Hepatic stellate cell (primary cell): ENCODE measurements around the gene FBXO15.

Experiments used
- DNase-seq: peaks from one replicate; pipeline ENCODE4 v3.0.0; 2011; ENCODE audit warnings: low spot score

FBXO15 gene

GRCh38 chr18:74147779-74148542 lies at the start of gene FBXO15, which contains the start of gene TIMM21:
Gene FBXO15 (minus strand): TSS chr18:74147834. CDS start chr18:74147785, 49 bp downstream.
Gene TIMM21 (plus strand): TSS chr18:74148523. CDS start chr18:74148809, 286 bp downstream.
- peak; percentile 92 for DNase-seq

GRCh38 chr18:74196220-74197119 lies 48.8 kb upstream of the FBXO15 start:
- DNase-seq, result peak; percentile 79

- DNase-seq, result no peak
Measured at GRCh38 chr18:74194691-74195090, 47.1 kb upstream of the FBXO15 start.

GRCh38 chr18:74191577-74191976 lies 43.9 kb upstream of the FBXO15 start:
- DNase-seq, result no peak

GRCh38 chr18:74190086-74190485 lies 42.5 kb upstream of the FBXO15 start:
- DNase-seq, result no peak

- no peak for DNase-seq
Measured at GRCh38 chr18:74186661-74187060, 39.0 kb upstream of the FBXO15 start.

GRCh38 chr18:74185860-74186259 lies 38.2 kb upstream of the FBXO15 start:
- DNase-seq, result no peak

GRCh38 chr18:74184875-74185274 lies 37.2 kb upstream of the FBXO15 start:
- DNase-seq, result no peak

GRCh38 chr18:74183130-74183529 lies 35.5 kb upstream of the FBXO15 start:
- DNase-seq, result no peak

- DNase-seq, result no peak
Measured at GRCh38 chr18:74182335-74182734, 34.7 kb upstream of the FBXO15 start.

GRCh38 chr18:74179623-74180199 lies 32.1 kb upstream of the FBXO15 start:
- no peak for DNase-seq

GRCh38 chr18:74178884-74179283 lies 31.2 kb upstream of the FBXO15 start:
- no peak for DNase-seq

- DNase-seq, result no peak
Measured at GRCh38 chr18:74175658-74176057, 28.0 kb upstream of the FBXO15 start.

GRCh38 chr18:74173434-74173750 lies 25.8 kb upstream of the FBXO15 start:
- DNase-seq, result no peak

- DNase-seq, result no peak
Measured at GRCh38 chr18:74172697-74173433, 25.2 kb upstream of the FBXO15 start.

GRCh38 chr18:74171910-74172606 lies 24.4 kb upstream of the FBXO15 start:
- no peak for DNase-seq

- DNase-seq, result no peak
Measured at GRCh38 chr18:74166386-74166785, 18.8 kb upstream of the FBXO15 start.

- no peak for DNase-seq
Measured at GRCh38 chr18:74163019-74163660, 15.5 kb upstream of the FBXO15 start.

- DNase-seq, result no peak
Measured at GRCh38 chr18:74155276-74155675, 7.6 kb upstream of the FBXO15 start.

GRCh38 chr18:74154716-74155115 lies 7.1 kb upstream of the FBXO15 start:
- DNase-seq, result no peak

- no peak for DNase-seq
Measured at GRCh38 chr18:74153793-74154192, 6.2 kb upstream of the FBXO15 start.
